Pons (tissue), 1 donor: Measurements from ENCODE around the gene CNKSR3.

Source experiments
- DNase-seq: peaks from one replicate; pipeline ENCODE4 v3.0.0-alpha.2; 2016; ENCODE audit warnings: low spot score

CNKSR3 gene

GRCh38 chr6:154479351-154479769 is 31.1 kb downstream of the CNKSR3 start:
- DNase-seq = no peak

GRCh38 chr6:154478701-154479060 is 31.8 kb downstream of the CNKSR3 start:
- DNase-seq = no peak

GRCh38 chr6:154478021-154478700 is 32.3 kb downstream of the CNKSR3 start:
- peak; percentile 73 for DNase-seq

- DNase-seq = no peak
These were observed 34.0 kb downstream of the CNKSR3 start for GRCh38 chr6:154476494-154476893.

- DNase-seq = no peak
These were observed 35.6 kb downstream of the CNKSR3 start for GRCh38 chr6:154474648-154475428.

- no peak for DNase-seq
These were observed 37.2 kb downstream of the CNKSR3 start for GRCh38 chr6:154473324-154473723.

GRCh38 chr6:154471609-154472362 is 38.7 kb downstream of the CNKSR3 start:
- no peak for DNase-seq

GRCh38 chr6:154469306-154469935 is 41.1 kb downstream of the CNKSR3 start:
- no peak for DNase-seq

- DNase-seq = no peak
These were observed 41.7 kb downstream of the CNKSR3 start for GRCh38 chr6:154468760-154469159.

GRCh38 chr6:154466971-154467679 is 43.4 kb downstream of the CNKSR3 start:
- DNase-seq = no peak

GRCh38 chr6:154466139-154466538 is 44.3 kb downstream of the CNKSR3 start:
- DNase-seq = no peak

- no peak for DNase-seq
These were observed 46.7 kb downstream of the CNKSR3 start for GRCh38 chr6:154463573-154464419.

GRCh38 chr6:154462425-154462824 is 48.1 kb downstream of the CNKSR3 start:
- DNase-seq = no peak

GRCh38 chr6:154461348-154461747 is 49.1 kb downstream of the CNKSR3 start:
- DNase-seq = no peak

GRCh38 chr6:154460306-154461071 is 50.0 kb downstream of the CNKSR3 start:
- DNase-seq = no peak

- DNase-seq = no peak
These were observed 51.0 kb downstream of the CNKSR3 start for GRCh38 chr6:154459513-154459912.

- DNase-seq = no peak
These were observed 51.7 kb downstream of the CNKSR3 start for GRCh38 chr6:154458565-154459470.

GRCh38 chr6:154457881-154458284 is 52.6 kb downstream of the CNKSR3 start:
- no peak for DNase-seq
